ENCODE measurements around the gene RANBP10. TPM values are rescaled to one million over a fixed set of nuclear protein-coding genes. Genes with fewer than 3 reads are reported as not detected.

RANBP10 gene
- total and polyA plus RNA-seq, 2 experiments from 2014 or later, result 9.0 to 13.6 TPM

- no peak overlapping the region for H3K27ac Mint-ChIP-seq
- H3F3A ChIP-seq (replicated peaks; ENCODE audit: low read depth), result no peaks in the 10 kb centered on the region
- H3K4me2 ChIP-seq, result no peak overlapping the region
- no peaks in the 10 kb centered on the region for H3K9me2 ChIP-seq (ENCODE audit: insufficient read depth)
- no peak for TF ChIP-seq EZH2phosphoT487 (IDR thresholded peaks at IDR 0.05; ENCODE audit: unreplicated experiment)
- no peak for TF ChIP-seq JUNB (IDR thresholded peaks at IDR 0.05; ENCODE audit: unreplicated experiment)
- TF ChIP-seq, protein P1, sequence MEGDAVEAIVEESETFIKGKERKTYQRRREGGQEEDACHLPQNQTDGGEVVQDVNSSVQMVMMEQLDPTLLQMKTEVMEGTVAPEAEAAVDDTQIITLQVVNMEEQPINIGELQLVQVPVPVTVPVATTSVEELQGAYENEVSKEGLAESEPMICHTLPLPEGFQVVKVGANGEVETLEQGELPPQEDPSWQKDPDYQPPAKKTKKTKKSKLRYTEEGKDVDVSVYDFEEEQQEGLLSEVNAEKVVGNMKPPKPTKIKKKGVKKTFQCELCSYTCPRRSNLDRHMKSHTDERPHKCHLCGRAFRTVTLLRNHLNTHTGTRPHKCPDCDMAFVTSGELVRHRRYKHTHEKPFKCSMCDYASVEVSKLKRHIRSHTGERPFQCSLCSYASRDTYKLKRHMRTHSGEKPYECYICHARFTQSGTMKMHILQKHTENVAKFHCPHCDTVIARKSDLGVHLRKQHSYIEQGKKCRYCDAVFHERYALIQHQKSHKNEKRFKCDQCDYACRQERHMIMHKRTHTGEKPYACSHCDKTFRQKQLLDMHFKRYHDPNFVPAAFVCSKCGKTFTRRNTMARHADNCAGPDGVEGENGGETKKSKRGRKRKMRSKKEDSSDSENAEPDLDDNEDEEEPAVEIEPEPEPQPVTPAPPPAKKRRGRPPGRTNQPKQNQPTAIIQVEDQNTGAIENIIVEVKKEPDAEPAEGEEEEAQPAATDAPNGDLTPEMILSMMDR (conservative IDR thresholded peaks at IDR 0.05; ENCODE audit: low read depth in 2 of 2), result no peak
- no peak for TF ChIP-seq REST (IDR thresholded peaks at IDR 0.05; ENCODE audit: unreplicated experiment)
- TF ChIP-seq ZNF331 (CRISPR knock-in tag; IDR thresholded peaks at IDR 0.05; ENCODE audit: low read depth), result no peak
- no peak for TF ChIP-seq EZH2 (IDR thresholded peaks at IDR 0.05; ENCODE audit: low read depth, unreplicated experiment)
- TF ChIP-seq, protein P2, sequence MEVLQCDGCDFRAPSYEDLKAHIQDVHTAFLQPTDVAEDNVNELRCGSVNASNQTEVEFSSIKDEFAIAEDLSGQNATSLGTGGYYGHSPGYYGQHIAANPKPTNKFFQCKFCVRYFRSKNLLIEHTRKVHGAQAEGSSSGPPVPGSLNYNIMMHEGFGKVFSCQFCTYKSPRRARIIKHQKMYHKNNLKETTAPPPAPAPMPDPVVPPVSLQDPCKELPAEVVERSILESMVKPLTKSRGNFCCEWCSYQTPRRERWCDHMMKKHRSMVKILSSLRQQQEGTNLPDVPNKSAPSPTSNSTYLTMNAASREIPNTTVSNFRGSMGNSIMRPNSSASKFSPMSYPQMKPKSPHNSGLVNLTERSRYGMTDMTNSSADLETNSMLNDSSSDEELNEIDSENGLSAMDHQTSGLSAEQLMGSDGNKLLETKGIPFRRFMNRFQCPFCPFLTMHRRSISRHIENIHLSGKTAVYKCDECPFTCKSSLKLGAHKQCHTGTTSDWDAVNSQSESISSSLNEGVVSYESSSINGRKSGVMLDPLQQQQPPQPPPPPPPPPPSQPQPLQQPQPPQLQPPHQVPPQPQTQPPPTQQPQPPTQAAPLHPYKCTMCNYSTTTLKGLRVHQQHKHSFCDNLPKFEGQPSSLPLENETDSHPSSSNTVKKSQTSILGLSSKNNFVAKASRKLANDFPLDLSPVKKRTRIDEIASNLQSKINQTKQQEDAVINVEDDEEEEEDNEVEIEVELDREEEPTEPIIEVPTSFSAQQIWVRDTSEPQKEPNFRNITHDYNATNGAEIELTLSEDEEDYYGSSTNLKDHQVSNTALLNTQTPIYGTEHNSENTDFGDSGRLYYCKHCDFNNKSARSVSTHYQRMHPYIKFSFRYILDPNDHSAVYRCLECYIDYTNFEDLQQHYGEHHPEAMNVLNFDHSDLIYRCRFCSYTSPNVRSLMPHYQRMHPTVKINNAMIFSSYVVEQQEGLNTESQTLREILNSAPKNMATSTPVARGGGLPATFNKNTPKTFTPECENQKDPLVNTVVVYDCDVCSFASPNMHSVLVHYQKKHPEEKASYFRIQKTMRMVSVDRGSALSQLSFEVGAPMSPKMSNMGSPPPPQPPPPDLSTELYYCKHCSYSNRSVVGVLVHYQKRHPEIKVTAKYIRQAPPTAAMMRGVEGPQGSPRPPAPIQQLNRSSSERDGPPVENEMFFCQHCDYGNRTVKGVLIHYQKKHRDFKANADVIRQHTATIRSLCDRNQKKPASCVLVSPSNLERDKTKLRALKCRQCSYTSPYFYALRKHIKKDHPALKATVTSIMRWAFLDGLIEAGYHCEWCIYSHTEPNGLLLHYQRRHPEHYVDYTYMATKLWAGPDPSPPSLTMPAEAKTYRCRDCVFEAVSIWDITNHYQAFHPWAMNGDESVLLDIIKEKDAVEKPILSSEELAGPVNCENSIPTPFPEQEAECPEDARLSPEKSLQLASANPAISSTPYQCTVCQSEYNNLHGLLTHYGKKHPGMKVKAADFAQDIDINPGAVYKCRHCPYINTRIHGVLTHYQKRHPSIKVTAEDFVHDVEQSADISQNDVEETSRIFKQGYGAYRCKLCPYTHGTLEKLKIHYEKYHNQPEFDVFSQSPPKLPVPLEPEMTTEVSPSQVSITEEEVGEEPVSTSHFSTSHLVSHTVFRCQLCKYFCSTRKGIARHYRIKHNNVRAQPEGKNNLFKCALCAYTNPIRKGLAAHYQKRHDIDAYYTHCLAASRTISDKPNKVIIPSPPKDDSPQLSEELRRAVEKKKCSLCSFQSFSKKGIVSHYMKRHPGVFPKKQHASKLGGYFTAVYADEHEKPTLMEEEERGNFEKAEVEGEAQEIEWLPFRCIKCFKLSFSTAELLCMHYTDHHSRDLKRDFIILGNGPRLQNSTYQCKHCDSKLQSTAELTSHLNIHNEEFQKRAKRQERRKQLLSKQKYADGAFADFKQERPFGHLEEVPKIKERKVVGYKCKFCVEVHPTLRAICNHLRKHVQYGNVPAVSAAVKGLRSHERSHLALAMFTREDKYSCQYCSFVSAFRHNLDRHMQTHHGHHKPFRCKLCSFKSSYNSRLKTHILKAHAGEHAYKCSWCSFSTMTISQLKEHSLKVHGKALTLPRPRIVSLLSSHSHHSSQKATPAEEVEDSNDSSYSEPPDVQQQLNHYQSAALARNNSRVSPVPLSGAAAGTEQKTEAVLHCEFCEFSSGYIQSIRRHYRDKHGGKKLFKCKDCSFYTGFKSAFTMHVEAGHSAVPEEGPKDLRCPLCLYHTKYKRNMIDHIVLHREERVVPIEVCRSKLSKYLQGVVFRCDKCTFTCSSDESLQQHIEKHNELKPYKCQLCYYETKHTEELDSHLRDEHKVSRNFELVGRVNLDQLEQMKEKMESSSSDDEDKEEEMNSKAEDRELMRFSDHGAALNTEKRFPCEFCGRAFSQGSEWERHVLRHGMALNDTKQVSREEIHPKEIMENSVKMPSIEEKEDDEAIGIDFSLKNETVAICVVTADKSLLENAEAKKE (CRISPR knock-in tag; IDR thresholded peaks at IDR 0.05), result no peak
- TF ChIP-seq NANOG (IDR thresholded peaks at IDR 0.05; ENCODE audit: borderline replicate concordance), result no peak
- no peak for TF ChIP-seq STAT1 (IDR thresholded peaks at IDR 0.05; ENCODE audit: unreplicated experiment)
- TF ChIP-seq, protein P3, sequence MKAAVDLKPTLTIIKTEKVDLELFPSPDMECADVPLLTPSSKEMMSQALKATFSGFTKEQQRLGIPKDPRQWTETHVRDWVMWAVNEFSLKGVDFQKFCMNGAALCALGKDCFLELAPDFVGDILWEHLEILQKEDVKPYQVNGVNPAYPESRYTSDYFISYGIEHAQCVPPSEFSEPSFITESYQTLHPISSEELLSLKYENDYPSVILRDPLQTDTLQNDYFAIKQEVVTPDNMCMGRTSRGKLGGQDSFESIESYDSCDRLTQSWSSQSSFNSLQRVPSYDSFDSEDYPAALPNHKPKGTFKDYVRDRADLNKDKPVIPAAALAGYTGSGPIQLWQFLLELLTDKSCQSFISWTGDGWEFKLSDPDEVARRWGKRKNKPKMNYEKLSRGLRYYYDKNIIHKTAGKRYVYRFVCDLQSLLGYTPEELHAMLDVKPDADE (IDR thresholded peaks at IDR 0.05), result no peak
- no peak overlapping the region for H3K4me3 ChIP-seq
- H4K20me1 ChIP-seq (replicated peaks; ENCODE audit: insufficient read depth), result 0 out of 2 replicates have a peak, but pooled peaks cover 3% of the 10 kb centered on the region
- H3K36me3 Mint-ChIP-seq (ENCODE audit: low read depth), result peaks cover 39% of the 10 kb centered on the region
- ATAC-seq (no peak), DNase-seq (ENCODE audit: low spot score) (no peak)
- peaks cover 13% of the 10 kb centered on the region for H3K27me3 Mint-ChIP-seq (ENCODE audit: insufficient read depth, low read depth, poor library complexity)
- H3K27me3 ChIP-seq (ENCODE audit: insufficient read depth), result no peaks in the 10 kb centered on the region
- H3K27ac ChIP-seq (ENCODE audit: low read depth), result no peak overlapping the region
- H3K4me1 Mint-ChIP-seq, result peaks cover 22% of the 10 kb centered on the region
- 0 out of 2 replicates have a peak, but pooled peaks cover 3% of the 10 kb centered on the region for H3K4me1 ChIP-seq (ENCODE audit: insufficient read depth)
- no peak overlapping the region for H2AFZ ChIP-seq
- no peak overlapping the region for H3K4me3 Mint-ChIP-seq
- H3K79me2 ChIP-seq (replicated peaks; ENCODE audit: insufficient read depth), result no peaks in the 10 kb centered on the region; the same call in 1 of the 2 replicates
- H3K36me3 ChIP-seq (ENCODE audit: insufficient read depth), result no peaks in the 10 kb centered on the region; the same call in 1 of the 2 replicates
- no peaks in the 10 kb centered on the region for H3K9me3 Mint-ChIP-seq
Measured at GRCh38 chr16:67828651-67829050, 22.3 kb upstream of the RANBP10 start.
